ENCODE measurements around the gene EIF4G3.
"Not testable (repeated sequence)": the region's sequence is repeated elsewhere in the genome, so short reads cannot be mapped to it uniquely, and the experiment has no call there.

EIF4G3 gene

DNA sequence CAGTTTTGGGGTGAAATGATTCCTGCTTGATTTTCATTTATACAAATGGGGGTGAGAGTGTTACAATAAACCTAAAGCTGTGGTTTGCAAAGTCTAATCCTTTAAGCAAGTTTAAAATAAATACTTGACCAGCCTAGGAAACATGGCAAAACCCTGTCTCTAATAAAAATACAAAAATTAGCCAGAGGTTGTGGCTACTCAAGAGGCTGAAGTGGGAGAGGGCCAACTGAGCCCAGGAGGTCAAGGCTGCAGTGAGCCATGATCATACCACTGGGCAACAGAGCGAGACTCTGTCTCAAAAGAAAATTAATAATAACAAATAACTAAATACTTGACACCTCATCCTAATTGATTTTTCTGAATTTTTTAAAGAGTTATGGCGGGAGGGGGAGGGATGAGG lies 110.8 kb downstream of the EIF4G3 start:
- no peak for DNase-seq (ENCODE audit: low spot score)

GRCh38 chr1:21064057-21064456 lies 112.6 kb downstream of the EIF4G3 start:
- no peak for DNase-seq (ENCODE audit: low spot score)

GRCh38 chr1:21060523-21060922 lies 116.2 kb downstream of the EIF4G3 start:
- no peak for DNase-seq (ENCODE audit: low spot score)

GRCh38 chr1:21059021-21059420 lies 117.7 kb downstream of the EIF4G3 start:
- no peak for DNase-seq (ENCODE audit: low spot score)

GRCh38 chr1:21058035-21058793 lies 118.5 kb downstream of the EIF4G3 start:
- no peak for DNase-seq (ENCODE audit: low spot score)

GRCh38 chr1:21053189-21053928 lies 123.3 kb downstream of the EIF4G3 start:
- DNase-seq (ENCODE audit: low spot score): not testable (repeated sequence)

DNA sequence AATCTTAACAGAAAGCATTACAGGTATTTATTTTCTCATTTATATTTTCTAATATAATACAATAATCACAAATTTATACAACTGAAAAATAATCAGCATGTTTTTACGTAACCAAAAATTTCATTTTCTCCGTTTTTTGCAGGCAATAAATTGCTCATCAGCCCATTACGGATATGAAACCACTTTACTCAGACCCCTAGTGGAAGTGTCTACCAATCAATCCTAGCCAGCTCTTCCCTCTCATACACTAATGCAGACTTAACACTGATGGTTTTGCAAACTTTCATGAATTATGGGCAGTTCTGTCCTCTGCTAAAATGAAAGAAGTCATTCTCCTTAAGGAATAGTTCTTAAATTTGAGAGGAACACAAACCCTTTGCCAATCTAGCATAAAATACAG lies 124.7 kb downstream of the EIF4G3 start:
- DNase-seq (ENCODE audit: low spot score): no peak

DNA sequence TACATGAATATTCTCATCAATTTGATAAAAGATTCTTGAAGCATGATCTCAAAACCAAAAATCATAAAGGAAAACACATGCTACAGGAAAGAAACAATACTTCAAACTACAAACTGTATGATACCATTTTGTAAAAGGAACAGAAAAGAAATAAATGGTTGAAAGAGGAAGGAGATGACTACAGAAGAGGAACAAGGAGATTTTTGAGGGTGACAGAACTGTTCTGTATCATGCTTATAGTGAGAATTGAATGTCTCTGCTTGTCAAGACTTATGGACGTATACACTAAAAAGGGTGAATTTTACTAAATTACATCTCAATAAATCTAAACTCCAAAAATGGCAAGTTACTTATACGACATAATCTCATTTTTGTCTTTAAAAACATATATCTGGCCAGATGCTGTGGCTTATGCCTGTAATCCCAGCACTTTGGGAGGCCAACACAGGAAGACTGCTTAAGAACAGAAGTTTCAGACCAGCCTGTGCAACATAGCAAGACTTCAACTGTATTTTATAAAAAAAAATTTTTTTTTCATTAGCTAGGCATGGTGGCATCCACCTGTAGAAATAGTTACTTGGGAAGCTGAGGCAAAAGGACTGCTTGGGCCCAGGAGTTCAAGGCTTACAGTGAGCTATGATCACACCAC lies 125.4 kb downstream of the EIF4G3 start:
- no peak for DNase-seq (ENCODE audit: low spot score)

DNA sequence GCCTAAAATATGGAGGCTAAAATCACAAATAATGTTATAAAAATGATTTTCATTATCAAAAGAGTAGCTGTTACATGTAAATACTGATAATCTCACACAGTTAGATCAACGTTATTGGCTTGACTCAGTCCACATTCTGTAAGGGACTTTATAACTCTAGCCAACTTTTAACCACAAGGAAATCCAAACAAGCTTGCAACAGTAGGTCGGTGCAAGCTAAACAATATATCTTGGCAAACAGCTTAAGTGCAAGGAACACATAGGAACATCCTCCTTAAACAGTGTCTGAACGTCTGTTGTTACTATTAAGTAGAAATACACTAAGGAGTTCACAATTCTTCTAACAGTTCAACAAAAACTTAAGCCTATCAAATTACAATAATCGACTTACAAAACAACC lies 126.7 kb downstream of the EIF4G3 start:
- DNase-seq (ENCODE audit: low spot score): no peak

DNA sequence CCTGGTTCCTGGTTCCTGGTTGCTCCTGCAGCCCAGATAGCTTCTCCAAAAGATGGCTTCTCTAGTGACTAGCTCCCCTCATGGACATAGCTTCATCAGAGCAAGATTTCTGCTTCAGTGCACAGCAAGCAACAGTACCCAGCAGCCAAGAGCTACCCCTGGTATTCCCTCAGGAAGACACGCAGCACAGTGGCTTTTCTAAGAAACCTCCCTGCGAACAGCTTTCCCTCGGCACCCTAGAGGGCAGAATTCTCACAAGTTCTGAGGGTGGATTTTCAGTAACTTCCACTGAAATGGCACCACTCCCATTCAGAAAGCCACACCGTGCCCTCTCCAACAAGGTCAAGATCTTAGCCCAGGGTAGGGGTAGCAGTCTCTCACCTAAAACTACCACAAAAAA lies 128.2 kb downstream of the EIF4G3 start:
- no peak for DNase-seq (ENCODE audit: low spot score)

DNA sequence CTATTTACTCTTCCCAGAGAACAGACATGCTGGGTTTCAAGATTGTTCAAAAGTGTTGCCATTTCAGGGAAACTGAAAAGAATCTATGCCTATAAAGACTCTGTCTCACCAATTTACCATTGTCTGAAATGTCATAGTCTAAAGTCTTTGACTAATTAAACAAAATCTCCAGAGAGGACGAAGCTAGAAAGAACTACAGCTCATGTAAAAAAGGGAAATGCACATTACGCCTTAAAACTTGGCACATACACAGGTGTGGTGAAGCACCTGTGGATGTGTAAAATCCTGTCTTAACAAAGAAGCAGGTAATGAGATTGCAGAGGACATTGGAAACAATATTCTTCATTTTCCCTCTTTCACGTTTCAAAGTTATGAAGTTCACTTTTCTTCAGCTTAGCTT lies 130.6 kb downstream of the EIF4G3 start:
- no peak for DNase-seq (ENCODE audit: low spot score)

- DNase-seq (ENCODE audit: low spot score): no peak
Measured at GRCh38 chr1:21045351-21045750, 131.3 kb downstream of the EIF4G3 start.

DNA sequence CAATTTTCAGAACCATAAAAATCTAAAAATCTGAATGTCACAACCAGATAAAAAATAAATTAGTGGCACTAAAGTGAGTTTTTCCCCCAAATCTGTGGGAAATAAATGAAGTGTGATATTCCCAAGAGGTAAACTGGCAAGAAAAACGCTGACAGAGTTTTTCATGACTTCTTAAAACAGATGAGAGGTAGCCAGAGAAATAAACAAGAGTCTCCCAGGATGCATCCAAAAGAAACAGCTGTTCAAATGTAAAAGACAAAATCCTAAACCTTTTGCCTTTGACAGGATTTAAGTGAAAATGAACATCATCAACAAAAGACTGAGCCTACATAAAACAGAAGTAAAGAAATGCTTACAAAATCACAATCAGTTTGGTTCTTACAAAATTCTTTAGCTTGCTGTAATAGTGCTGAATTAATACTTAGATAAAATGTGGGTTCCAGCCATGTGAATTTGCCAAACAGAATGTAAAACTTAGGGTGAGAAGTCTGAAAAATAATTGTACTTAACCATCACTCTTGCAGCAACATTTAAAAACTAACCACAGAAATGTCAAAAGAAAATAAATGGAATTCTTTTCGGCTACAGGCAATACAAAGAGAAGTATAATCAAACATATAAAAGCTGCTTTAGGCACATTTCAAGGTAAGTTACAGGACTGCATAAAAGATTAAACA lies 133.6 kb downstream of the EIF4G3 start:
- DNase-seq (ENCODE audit: low spot score): no peak

GRCh38 chr1:21041541-21041940 lies 135.2 kb downstream of the EIF4G3 start:
- DNase-seq (ENCODE audit: low spot score): no peak

DNA sequence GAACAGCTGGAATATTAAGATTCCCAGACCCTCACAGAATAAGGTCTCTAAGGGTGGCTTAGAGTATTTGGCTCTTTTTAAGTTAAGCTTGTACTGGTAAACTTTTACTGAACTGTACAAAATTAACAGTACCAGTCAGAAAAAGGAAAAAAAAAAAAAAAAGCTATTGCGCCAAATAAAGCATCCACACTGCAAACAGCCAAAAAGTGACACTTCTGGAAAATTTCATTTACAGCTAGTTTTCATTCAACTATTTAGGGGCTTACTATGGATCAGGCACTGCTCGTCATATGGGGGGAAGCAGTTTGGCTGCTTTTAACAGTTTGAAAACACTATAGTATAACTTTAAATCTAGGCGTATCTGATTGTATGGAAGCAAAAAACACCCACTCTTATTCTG lies 139.6 kb downstream of the EIF4G3 start:
- DNase-seq (ENCODE audit: low spot score): no peak

DNA sequence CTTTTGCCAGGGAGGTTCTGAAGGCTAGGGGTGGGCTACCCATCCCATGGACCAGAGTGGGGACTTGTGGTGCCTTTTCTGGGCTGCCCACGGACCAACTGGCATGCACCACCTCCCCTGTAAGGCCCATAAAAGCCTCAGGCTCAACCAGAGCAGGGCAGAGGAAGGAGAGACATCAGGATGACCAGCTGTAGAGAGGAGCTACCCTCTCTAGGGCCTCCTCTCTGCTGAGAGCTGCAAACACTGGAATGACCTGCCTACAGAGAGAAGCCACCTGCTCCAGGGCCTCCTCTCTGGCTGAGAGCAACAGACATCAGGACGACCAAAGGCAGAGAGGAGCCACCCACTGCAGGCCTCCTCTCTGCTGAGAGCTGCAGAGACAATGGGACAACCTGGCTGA lies 140.9 kb downstream of the EIF4G3 start:
- no peak for DNase-seq (ENCODE audit: low spot score)

- DNase-seq (ENCODE audit: low spot score): no peak
Measured at GRCh38 chr1:21034725-21035628, 141.7 kb downstream of the EIF4G3 start.

DNA sequence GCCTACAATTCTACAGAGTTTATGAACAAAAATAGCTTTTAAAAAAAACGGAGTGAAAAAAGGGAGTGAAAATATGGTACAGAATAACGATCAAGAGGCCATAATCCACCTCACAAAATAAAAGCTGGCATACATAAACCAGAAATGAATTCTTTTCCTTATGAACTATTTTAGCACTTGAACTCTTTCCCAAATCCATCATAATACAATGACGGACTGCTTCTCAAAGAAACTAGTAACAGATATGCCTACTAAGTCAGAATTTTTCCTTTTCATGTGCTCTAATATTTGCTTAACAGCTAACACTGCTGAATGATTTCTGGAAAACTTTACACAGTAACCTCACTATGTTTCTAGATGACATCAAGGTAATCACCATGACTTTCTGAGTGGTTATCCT lies 144.0 kb downstream of the EIF4G3 start:
- DNase-seq (ENCODE audit: low spot score): no peak

DNA sequence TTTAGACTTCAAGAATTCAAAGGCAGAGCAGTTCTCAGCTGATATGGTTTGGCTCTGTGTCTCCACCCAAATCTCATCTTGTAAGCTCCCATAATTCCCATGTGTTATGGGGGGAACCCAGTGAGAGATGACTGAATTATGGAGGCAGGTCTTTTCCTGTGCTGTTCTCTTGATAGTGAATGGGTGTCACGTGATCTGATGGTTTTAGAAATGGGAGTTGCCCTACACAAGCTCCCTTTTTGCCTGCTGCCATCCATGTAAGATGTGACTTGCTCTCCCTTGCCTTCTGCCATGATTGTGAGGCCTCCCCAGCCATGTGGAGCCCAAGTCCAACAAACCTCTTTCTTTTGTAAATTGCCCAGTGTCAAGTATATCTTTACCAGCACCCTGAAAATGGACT lies 146.5 kb downstream of the EIF4G3 start:
- no peak for DNase-seq (ENCODE audit: low spot score)

- DNase-seq (ENCODE audit: low spot score): no peak
Measured at GRCh38 chr1:21028520-21029145, 148.1 kb downstream of the EIF4G3 start.

DNA sequence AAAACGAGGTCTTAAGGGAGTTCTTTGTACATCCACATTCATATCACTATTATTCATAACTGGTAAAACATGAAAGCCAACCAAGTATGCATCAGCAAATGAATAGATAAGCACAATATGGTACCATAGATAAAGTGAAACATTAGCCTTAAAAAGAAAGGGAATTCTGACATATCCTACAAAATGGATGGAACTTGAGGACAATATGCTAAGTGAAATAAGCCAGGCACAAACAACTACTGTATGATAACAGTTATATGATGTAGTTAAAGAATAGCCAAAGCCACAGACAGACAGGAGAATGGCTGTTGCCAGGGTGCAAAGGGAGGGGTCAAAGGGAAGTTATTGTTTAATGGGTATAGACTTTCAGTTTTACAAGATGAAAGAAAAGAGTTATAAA lies 148.9 kb downstream of the EIF4G3 start:
- DNase-seq (ENCODE audit: low spot score): no peak
